Right atrium auricular region (tissue), 2 donors: Measurements from ENCODE around the gene ACSF2. TPM values are rescaled to one million over a fixed set of nuclear protein-coding genes. Genes with fewer than 3 reads are reported as not detected.

Experiments
- DNase-seq: peaks from one replicate; pipeline ENCODE4 v3.0.0-alpha.2; 2019; ENCODE audit warnings: low spot score
- H3K27ac ChIP-seq, 2 donors: fragments of 200-600 bp; sonication (generic); 1 replicate in 1 of 2; 2 replicates in 1 of 2; pipeline ENCODE4 v1.5.1; 2016 to 2019
- H3K27me3 ChIP-seq, 2 donors: fragments of 200-600 bp; sonication (generic); one replicate each; pipeline versions ENCODE4 v1.5.1 to v1.6.0; 2017 to 2019
- H3K36me3 ChIP-seq: fragments of 200-600 bp; sonication (generic); one replicate; pipeline ENCODE4 v1.5.1; 2016
- H3K4me1 ChIP-seq, 2 donors: fragments of 200-600 bp; sonication (generic); one replicate each; pipeline versions ENCODE4 v1.5.1 to v1.6.0; 2017 to 2019
- H3K4me3 ChIP-seq, 2 donors: fragments of 200-600 bp; sonication (generic); 1 replicate in 1 of 2; 2 replicates in 1 of 2; pipeline ENCODE4 v1.5.1; 2017 to 2019; ENCODE audit warnings: mild to moderate bottlenecking in 1 of 2, moderate library complexity in 1 of 2
- H3K9me3 ChIP-seq, 2 donors: fragments of 200-600 bp; sonication (generic); one replicate each; pipeline ENCODE4 v1.5.1; 2019
- CTCF ChIP-seq, 2 donors: fragments of 200-600 bp; sonication (generic); IDR thresholded peaks; one replicate each; pipeline ENCODE4 v1.5.1; 2019; ENCODE audit warnings: antibody characterized with exemption in 2 of 2
- total RNA-seq, 2 donors: library from RNA; depleted of rRNA; stranded (reverse); fragments of >200 nt; gene quantifications; one replicate each; pipeline ENCODE4 v1.1.0, GENCODE V29; 2016

Gene ACSF2
- total RNA-seq, 2 donors from 2014 or later: 22.2 to 42.6 TPM

- H3K27ac ChIP-seq: no peak overlapping the region
- H3K4me3 ChIP-seq: no peak overlapping the region
- no peaks in the 10 kb centered on the region for H3K27me3 ChIP-seq
- no peaks in the 10 kb centered on the region for H3K36me3 ChIP-seq
- peaks cover 0 to 26% of the 10 kb centered on the region in 2 donors for H3K4me1 ChIP-seq
- no peak for DNase-seq
- H3K9me3 ChIP-seq: no peaks in the 10 kb centered on the region
- TF ChIP-seq CTCF (IDR thresholded peaks at IDR 0.05): no peak
Measured at GRCh38 chr17:50448643-50449042, 22.6 kb downstream of the ACSF2 start.

GRCh38 chr17:50451943-50452629 is 26.1 kb downstream of the ACSF2 start:
- no peaks in the 10 kb centered on the region for H3K36me3 ChIP-seq
- no peaks in the 10 kb centered on the region for H3K27me3 ChIP-seq
- H3K4me1 ChIP-seq: peaks cover 0 to 12% of the 10 kb centered on the region in 2 donors
- no peak overlapping the region for H3K4me3 ChIP-seq
- no peak for DNase-seq
- no peak overlapping the region for H3K27ac ChIP-seq
- no peak for TF ChIP-seq CTCF (IDR thresholded peaks at IDR 0.05)
- no peaks in the 10 kb centered on the region for H3K9me3 ChIP-seq

GRCh38 chr17:50452630-50453300 is 26.7 kb downstream of the ACSF2 start:
- no peak overlapping the region for H3K27ac ChIP-seq
- DNase-seq: no peak
- peaks cover 0 to 9% of the 10 kb centered on the region in 2 donors for H3K4me1 ChIP-seq
- H3K36me3 ChIP-seq: no peaks in the 10 kb centered on the region
- H3K27me3 ChIP-seq: no peaks in the 10 kb centered on the region
- no peaks in the 10 kb centered on the region for H3K9me3 ChIP-seq
- no peak overlapping the region for H3K4me3 ChIP-seq
- no peak for TF ChIP-seq CTCF (IDR thresholded peaks at IDR 0.05)

GRCh38 chr17:50453901-50454300 is 27.9 kb downstream of the ACSF2 start:
- Histone ChIP-seq H3K9me3 (no peaks in the 10 kb centered on the region), H3K36me3 (no peaks in the 10 kb centered on the region), H3K4me3 (no peak overlapping the region), H3K27me3 (no peaks in the 10 kb centered on the region), H3K27ac (no peak overlapping the region), H3K4me1 (no peaks in the 10 kb centered on the region)
- TF ChIP-seq CTCF (IDR thresholded peaks at IDR 0.05): no peak
- no peak for DNase-seq

GRCh38 chr17:50457621-50458020 is 31.6 kb downstream of the ACSF2 start:
- no peak for TF ChIP-seq CTCF (IDR thresholded peaks at IDR 0.05)
- DNase-seq: no peak
- H3K27ac ChIP-seq: no peak overlapping the region
- H3K36me3 ChIP-seq: peaks cover 6% of the 10 kb centered on the region
- H3K9me3 ChIP-seq: no peaks in the 10 kb centered on the region
- H3K4me1 ChIP-seq: no peaks in the 10 kb centered on the region
- H3K4me3 ChIP-seq: no peak overlapping the region
- H3K27me3 ChIP-seq: no peaks in the 10 kb centered on the region
